ENCODE data around the gene MEI1. TPM values are rescaled to one million over a fixed set of nuclear protein-coding genes. Genes with fewer than 3 reads are reported as not detected.

The MEI1 gene
- total RNA-seq (10 to 100 TPM; 52.7 to 89.2 (median 72.9) TPM), total RNA-seq (4.2 to 58.1 (median 45.0) reads per million in 29 experiments)
- 63.0 TPM for total RNA-seq (2013)

DNA sequence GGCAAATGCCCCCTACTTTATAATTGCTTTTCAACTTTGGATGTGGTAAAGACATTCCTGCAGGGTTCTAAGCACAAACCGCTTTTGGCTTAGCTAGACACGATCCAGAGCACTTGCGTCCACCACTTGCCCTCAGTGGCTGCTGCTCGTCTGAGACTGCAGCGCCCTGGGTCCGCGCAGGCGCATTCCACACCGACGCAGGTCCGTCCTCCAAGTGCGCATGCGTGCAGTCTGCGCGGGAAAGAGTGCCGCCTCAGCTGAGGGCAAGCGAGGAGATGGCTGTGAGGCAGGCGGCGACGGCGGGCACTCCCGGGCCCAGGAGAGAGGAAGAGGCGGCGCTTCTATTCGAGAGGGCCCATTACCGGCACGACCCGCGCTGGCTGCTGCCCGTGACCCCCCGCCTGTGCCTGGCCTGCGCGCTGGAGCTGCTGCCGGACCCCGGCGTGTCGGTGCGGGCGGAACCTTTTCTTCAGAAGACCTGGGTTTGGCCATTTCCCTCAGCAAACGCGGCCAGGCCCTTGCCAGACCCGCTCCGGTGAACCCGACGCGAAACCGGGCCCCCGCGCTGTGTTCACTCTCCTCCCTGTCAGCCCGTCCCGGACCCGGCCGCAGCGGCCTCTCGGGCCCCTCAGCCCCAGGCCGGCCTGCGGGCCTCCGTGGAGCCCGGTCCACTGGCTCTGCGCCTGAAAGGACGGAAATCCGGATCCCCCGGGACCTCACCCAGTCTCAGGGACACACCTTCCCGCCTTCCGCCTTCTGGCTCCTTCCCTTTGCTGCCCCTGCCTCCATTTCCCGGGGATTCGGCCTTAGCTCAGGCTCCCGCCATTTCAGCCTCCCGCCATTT is at the start of gene MEI1:
Gene MEI1 (plus strand): TSS at position 240 of the 844 bp plus-strand sequence. CDS start 36 bp downstream, at position 276.
- ChIA-PET CTCF (interaction anchor here in 1 of 2 donors (0.6 to 3.7 kb wide), 8 partner anchors 11 to 247 kb away, joined by 3 to 21 read pairs (median 12); partner anchors contain the start of genes CCDC134, CENPM and SNU13), POLR2A (interaction anchor here (0.6 to 1.1 kb wide), 3 partner anchors 25 to 241 kb away, joined by 3 to 4 read pairs (median 3); no protein-coding TSS in a partner anchor)
- peak within 1 kb of the TSS; percentile 58 to 76 (median 69) for H3K4me3 Mint-ChIP-seq
- H3K27me3 ChIP-seq (replicated peaks in 1 of 2; ENCODE audit: control insufficient read depth in 2 of 2, extremely low read depth in 1 of 2, insufficient read depth in 2 of 2, low read length in 1 of 2): no peaks in the 10 kb centered on the region
- peaks cover 2 to 19% of the 10 kb centered on the region in 2 experiments for H3K4me1 ChIP-seq (ENCODE audit: control insufficient read depth in 1 of 2, extremely low read depth in 1 of 2, insufficient read depth in 2 of 2, low read length in 2 of 2)
- ATAC-seq (replicated peaks in 1 of 4): peak; percentile 77 to 83 (median 81)
- no peaks in the 10 kb centered on the region for H3K36me3 Mint-ChIP-seq
- peak; percentile 69 to 95 (median 85) for DNase-seq
- H3K4me3 ChIP-seq (ENCODE audit: control insufficient read depth in 1 of 2, extremely low read depth in 1 of 2, low read length in 1 of 2): no peak within 1 kb of the TSS
- no peaks in the 10 kb centered on the region for H3K9me3 ChIP-seq
- WGBS (ENCODE audit: insufficient coverage): 51% methylated on average over 65 of the region's 69 CpGs
- H3K27ac Mint-ChIP-seq: peak within 1 kb of the TSS; percentile 82 to 93
- H3K9me3 Mint-ChIP-seq: no peaks in the 10 kb centered on the region
- H3K27ac ChIP-seq (ENCODE audit: low read length): no peak within 1 kb of the TSS
- H3K4me1 Mint-ChIP-seq: peaks cover 11 to 14% (median 13%) of the 10 kb centered on the region in 3 donors
- H3K27me3 Mint-ChIP-seq: peaks cover 0 to 1% of the 10 kb centered on the region in 2 donors
- H3K36me3 ChIP-seq (ENCODE audit: control insufficient read depth in 2 of 2, extremely low read depth in 1 of 2, insufficient read depth in 1 of 2, low read length in 1 of 2): peaks cover under 1 to 4% of the 10 kb centered on the region in 2 donors

DNA sequence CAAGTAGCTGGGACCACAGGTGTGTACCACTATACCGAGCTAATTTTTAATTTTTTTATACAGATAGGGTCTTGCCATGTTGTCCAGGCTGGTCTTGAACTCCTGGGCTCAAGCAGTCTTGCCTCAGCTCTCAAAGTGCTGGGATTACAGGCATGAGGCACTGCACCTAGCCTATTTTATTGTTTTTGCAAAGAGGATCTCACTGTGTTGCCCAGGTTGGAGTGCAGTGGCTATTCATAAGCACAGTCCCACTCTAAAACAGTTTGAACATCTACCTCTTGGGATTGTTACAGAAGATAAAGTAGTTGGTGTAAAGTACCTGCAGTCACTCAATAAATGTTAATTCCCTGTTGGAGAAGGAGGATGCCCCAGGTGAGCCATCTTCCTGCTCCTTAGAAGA is 49.1 kb upstream of the MEI1 start:
- POLR2A ChIA-PET: no interaction called here

GRCh38 chr22:41650821-41651220 is 48.5 kb upstream of the MEI1 start:
- Mint-ChIP-seq H3K27ac (no peak overlapping the region), H3K36me3 (peaks cover 34% of the 10 kb centered on the region)

More for the DNA sequence above, 49.1 kb upstream of the MEI1 start:
- no peak overlapping the region for H3K4me3 Mint-ChIP-seq
- WGBS (ENCODE audit: insufficient coverage): 100% methylated on average over 1 of the region's 1 CpG
- no peak overlapping the region for H3K27ac ChIP-seq (ENCODE audit: low read length)
- H3K4me3 ChIP-seq (ENCODE audit: control insufficient read depth in 1 of 2, extremely low read depth in 1 of 2, low read length in 1 of 2): no peak overlapping the region
- H3K9me3 Mint-ChIP-seq: no peaks in the 10 kb centered on the region
- no peaks in the 10 kb centered on the region for H3K4me1 ChIP-seq (ENCODE audit: control insufficient read depth in 1 of 2, extremely low read depth in 1 of 2, insufficient read depth in 2 of 2, low read length in 2 of 2)
- CTCF ChIA-PET: interaction anchor here in 1 of 2 donors (0.6 kb wide), 1 partner anchor 56 kb away, joined by 3 read pairs; no protein-coding TSS in a partner anchor
- peaks cover 31% of the 10 kb centered on the region for H3K36me3 Mint-ChIP-seq
- no peaks in the 10 kb centered on the region for H3K9me3 ChIP-seq
- H3K27ac Mint-ChIP-seq: peak overlapping the region in 1 of 2 donors; percentile 29
- H3K4me1 Mint-ChIP-seq: peaks cover 0 to 7% (median 6%) of the 10 kb centered on the region in 3 donors
- DNase-seq: no peak
- ATAC-seq (replicated peaks in 1 of 4): no peak
- no peaks in the 10 kb centered on the region for H3K27me3 ChIP-seq (replicated peaks in 1 of 2; ENCODE audit: control insufficient read depth in 2 of 2, extremely low read depth in 1 of 2, insufficient read depth in 2 of 2, low read length in 1 of 2)
- H3K27me3 Mint-ChIP-seq: no peaks in the 10 kb centered on the region
- peaks cover 9 to 90% of the 10 kb centered on the region in 2 donors for H3K36me3 ChIP-seq (ENCODE audit: control insufficient read depth in 2 of 2, extremely low read depth in 1 of 2, insufficient read depth in 1 of 2, low read length in 1 of 2)

DNA sequence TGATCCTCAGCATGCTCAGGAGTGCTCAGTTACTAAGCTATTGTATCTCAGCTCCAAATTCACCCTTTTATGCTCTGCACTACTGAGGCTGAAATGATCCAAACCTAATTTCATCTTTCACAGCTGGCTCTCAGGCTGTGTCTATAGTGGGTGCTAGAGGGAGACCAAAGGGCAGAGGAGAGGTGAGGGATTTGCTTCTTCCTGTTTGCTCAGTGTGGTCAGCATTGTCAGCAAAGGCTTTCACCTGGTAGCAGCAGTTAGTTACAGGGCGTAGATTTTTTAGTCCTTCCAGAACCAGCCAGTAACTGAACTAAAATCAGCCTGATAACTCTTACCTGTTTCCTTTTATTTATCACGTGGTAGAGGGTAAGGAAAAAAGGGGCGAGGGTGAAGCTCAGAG is 45.0 kb upstream of the MEI1 start:
- Histone ChIP-seq H3K27me3 (replicated peaks in 1 of 2; ENCODE audit: control insufficient read depth in 2 of 2, extremely low read depth in 1 of 2, insufficient read depth in 2 of 2, low read length in 1 of 2) (no peaks in the 10 kb centered on the region), H3K9me3 (no peaks in the 10 kb centered on the region), H3K4me1 (ENCODE audit: control insufficient read depth in 1 of 2, extremely low read depth in 1 of 2, insufficient read depth in 2 of 2, low read length in 2 of 2) (no peaks in the 10 kb centered on the region), H3K4me3 (ENCODE audit: control insufficient read depth in 1 of 2, extremely low read depth in 1 of 2, low read length in 1 of 2) (no peak overlapping the region), H3K36me3 (ENCODE audit: control insufficient read depth in 2 of 2, extremely low read depth in 1 of 2, insufficient read depth in 1 of 2, low read length in 1 of 2) (peaks cover 18 to 96% of the 10 kb centered on the region in 2 donors), H3K27ac (ENCODE audit: low read length) (no peak overlapping the region)
- Mint-ChIP-seq H3K9me3 (no peaks in the 10 kb centered on the region), H3K36me3 (peaks cover 37% of the 10 kb centered on the region), H3K4me3 (no peak overlapping the region), H3K27me3 (no peaks in the 10 kb centered on the region), H3K27ac (no peak overlapping the region), H3K4me1 (no peaks in the 10 kb centered on the region)
- ATAC-seq (replicated peaks in 1 of 4) (no peak), DNase-seq (no peak)
- ChIA-PET POLR2A (interaction anchor here (0.5 to 1.0 kb wide), 3 partner anchors 24 to 1193 kb away, joined by 3 to 5 read pairs (median 4); no protein-coding TSS in a partner anchor), CTCF (no interaction called here)
- no CpG with 5 or more reads among the region's 3 CpGs for WGBS (ENCODE audit: insufficient coverage)

More at GRCh38 chr22:41650821-41651220, 48.5 kb upstream of the MEI1 start:
- Histone ChIP-seq H3K27me3 (replicated peaks in 1 of 2; ENCODE audit: control insufficient read depth in 2 of 2, extremely low read depth in 1 of 2, insufficient read depth in 2 of 2, low read length in 1 of 2) (no peaks in the 10 kb centered on the region), H3K4me1 (ENCODE audit: control insufficient read depth in 1 of 2, extremely low read depth in 1 of 2, insufficient read depth in 2 of 2, low read length in 2 of 2) (no peaks in the 10 kb centered on the region), H3K9me3 (no peaks in the 10 kb centered on the region), H3K4me3 (ENCODE audit: control insufficient read depth in 1 of 2, extremely low read depth in 1 of 2, low read length in 1 of 2) (no peak overlapping the region), H3K27ac (ENCODE audit: low read length) (no peak overlapping the region), H3K36me3 (ENCODE audit: control insufficient read depth in 2 of 2, extremely low read depth in 1 of 2, insufficient read depth in 1 of 2, low read length in 1 of 2) (peaks cover 9 to 88% of the 10 kb centered on the region in 2 donors)
- Mint-ChIP-seq H3K4me3 (no peak overlapping the region), H3K9me3 (no peaks in the 10 kb centered on the region), H3K4me1 (peaks cover 0 to 7% (median 6%) of the 10 kb centered on the region in 3 donors), H3K27me3 (no peaks in the 10 kb centered on the region)
- ChIA-PET CTCF (interaction anchor here in 1 of 2 donors (0.6 kb wide), 1 partner anchor 14 kb away, joined by 3 read pairs; no protein-coding TSS in a partner anchor), POLR2A (interaction anchor here in 1 of 2 donors (0.7 kb wide), 1 partner anchor 183 kb away, joined by 3 read pairs; no protein-coding TSS in a partner anchor)
- ATAC-seq (replicated peaks in 1 of 4) (peak in 1 of 4 experiments; percentile 8), DNase-seq (no peak)
- WGBS (ENCODE audit: insufficient coverage): 98% methylated on average over 8 of the region's 11 CpGs

DNA sequence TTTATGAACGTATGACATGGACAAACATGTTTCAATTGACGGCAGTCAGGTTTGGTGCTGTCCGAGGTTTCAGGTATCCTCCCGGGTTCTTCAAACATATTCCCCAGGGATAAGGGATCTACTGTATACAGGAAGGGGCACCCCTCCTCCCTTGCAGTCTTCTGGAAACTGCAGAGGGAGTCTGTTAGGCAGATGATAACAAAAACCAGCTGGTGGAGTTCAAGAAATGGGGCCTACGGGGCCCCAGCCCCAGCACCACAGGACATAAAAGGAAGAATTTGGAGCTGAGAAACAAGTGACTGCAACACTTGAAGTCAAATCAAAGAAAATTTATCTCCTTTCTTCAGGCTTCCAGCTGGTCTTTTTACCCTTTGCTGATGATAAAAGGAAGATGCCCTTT is 42.7 kb upstream of the MEI1 start:
- no peaks in the 10 kb centered on the region for H3K9me3 Mint-ChIP-seq
- no peaks in the 10 kb centered on the region for H3K4me1 ChIP-seq (ENCODE audit: control insufficient read depth in 1 of 2, extremely low read depth in 1 of 2, insufficient read depth in 2 of 2, low read length in 2 of 2)
- no peaks in the 10 kb centered on the region for H3K4me1 Mint-ChIP-seq
- DNase-seq: no peak
- H3K36me3 ChIP-seq (ENCODE audit: control insufficient read depth in 2 of 2, extremely low read depth in 1 of 2, insufficient read depth in 1 of 2, low read length in 1 of 2): peaks cover 25 to 97% of the 10 kb centered on the region in 2 donors
- no peak overlapping the region for H3K4me3 ChIP-seq (ENCODE audit: control insufficient read depth in 1 of 2, extremely low read depth in 1 of 2, low read length in 1 of 2)
- H3K27ac Mint-ChIP-seq: no peak overlapping the region
- no peaks in the 10 kb centered on the region for H3K9me3 ChIP-seq
- H3K27ac ChIP-seq (ENCODE audit: low read length): no peak overlapping the region
- WGBS (ENCODE audit: insufficient coverage): no CpG with 5 or more reads among the region's 5 CpGs
- no peak for ATAC-seq (replicated peaks in 1 of 4)
- ChIA-PET CTCF (no interaction called here), POLR2A (interaction anchor here in 1 of 2 donors (0.6 to 0.7 kb wide), 2 partner anchors 14 to 32 kb away, joined by 3 read pairs; no protein-coding TSS in a partner anchor)
- no peaks in the 10 kb centered on the region for H3K27me3 ChIP-seq (replicated peaks in 1 of 2; ENCODE audit: control insufficient read depth in 2 of 2, extremely low read depth in 1 of 2, insufficient read depth in 2 of 2, low read length in 1 of 2)
- peaks cover 45% of the 10 kb centered on the region for H3K36me3 Mint-ChIP-seq
- no peaks in the 10 kb centered on the region for H3K27me3 Mint-ChIP-seq
- no peak overlapping the region for H3K4me3 Mint-ChIP-seq

DNA sequence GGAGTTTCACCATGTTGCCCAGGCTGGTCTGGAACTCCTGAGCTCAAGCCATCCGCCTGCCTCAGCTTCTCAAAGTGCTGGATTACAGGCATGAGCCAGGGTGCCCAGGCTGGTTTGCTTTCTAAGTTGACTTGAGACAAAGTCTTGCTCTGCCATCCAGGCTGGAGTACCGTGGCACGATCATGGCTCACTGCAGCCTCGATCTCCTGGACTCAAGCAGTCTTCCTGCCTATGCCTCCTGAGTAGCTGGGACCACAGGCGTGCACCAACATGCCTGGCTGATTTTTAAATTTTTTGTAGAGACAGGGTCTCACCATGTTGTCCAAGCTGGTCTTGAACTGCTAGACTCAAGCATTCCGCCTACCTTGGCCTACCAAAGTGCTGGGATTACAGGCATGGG is 41.6 kb upstream of the MEI1 start:
- H3K4me1 Mint-ChIP-seq: no peaks in the 10 kb centered on the region

More for the DNA sequence above, 41.6 kb upstream of the MEI1 start:
- ATAC-seq (replicated peaks in 1 of 4): no peak
- H3K27me3 Mint-ChIP-seq: no peaks in the 10 kb centered on the region
- H3K27ac Mint-ChIP-seq: no peak overlapping the region
- H3K9me3 Mint-ChIP-seq: no peaks in the 10 kb centered on the region
- no peaks in the 10 kb centered on the region for H3K27me3 ChIP-seq (replicated peaks in 1 of 2; ENCODE audit: control insufficient read depth in 2 of 2, extremely low read depth in 1 of 2, insufficient read depth in 2 of 2, low read length in 1 of 2)
- H3K27ac ChIP-seq (ENCODE audit: low read length): no peak overlapping the region
- H3K4me3 Mint-ChIP-seq: no peak overlapping the region
- no peaks in the 10 kb centered on the region for H3K9me3 ChIP-seq
- no peak for DNase-seq
- ChIA-PET POLR2A (no interaction called here), CTCF (no interaction called here)
- H3K36me3 ChIP-seq (ENCODE audit: control insufficient read depth in 2 of 2, extremely low read depth in 1 of 2, insufficient read depth in 1 of 2, low read length in 1 of 2): peaks cover 25 to 96% of the 10 kb centered on the region in 2 donors
- H3K4me3 ChIP-seq (ENCODE audit: control insufficient read depth in 1 of 2, extremely low read depth in 1 of 2, low read length in 1 of 2): no peak overlapping the region
- no peaks in the 10 kb centered on the region for H3K4me1 ChIP-seq (ENCODE audit: control insufficient read depth in 1 of 2, extremely low read depth in 1 of 2, insufficient read depth in 2 of 2, low read length in 2 of 2)
- H3K36me3 Mint-ChIP-seq: peaks cover 44% of the 10 kb centered on the region
- WGBS (ENCODE audit: insufficient coverage): 100% methylated on average over 6 of the region's 6 CpGs
